Measurements from ENCODE around the gene EPB41L3. TPM values are rescaled to one million over a fixed set of nuclear protein-coding genes. Genes with fewer than 3 reads are reported as not detected.

EPB41L3 gene
- total RNA-seq, 2 experiments from 2014 or later: 0.31 TPM; not detected in 1

DNA sequence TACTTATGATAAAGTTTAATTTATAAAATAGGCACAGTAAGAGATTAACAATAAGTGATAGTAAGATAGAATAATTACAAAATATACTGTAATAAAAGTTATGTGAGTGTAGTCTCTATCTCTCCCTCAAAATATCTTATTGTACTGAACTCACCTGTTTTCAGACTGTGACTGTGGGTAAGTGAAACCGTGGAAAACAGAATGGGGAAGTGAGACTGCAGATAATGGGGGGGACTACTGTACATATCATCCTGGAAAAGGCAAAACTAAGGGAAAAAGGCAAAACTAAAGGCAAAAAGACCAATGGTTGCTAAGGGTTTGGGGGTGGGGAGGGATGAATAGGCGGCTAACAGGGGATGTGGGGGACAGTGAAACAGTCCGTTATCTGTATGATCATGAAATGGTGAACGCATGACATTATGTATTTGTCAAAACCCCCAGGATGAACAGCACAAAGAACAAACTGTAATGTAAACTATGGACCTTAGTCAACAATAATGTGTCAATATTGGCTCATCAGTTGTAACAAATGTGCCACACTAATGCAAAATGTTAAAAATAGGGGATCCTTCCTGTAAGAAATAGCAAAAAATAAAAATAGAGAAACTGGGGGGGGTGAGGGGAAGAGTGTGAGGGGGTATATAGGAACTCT, 93.8 kb downstream of the EPB41L3 start:
- DNase-seq: no peak
- ChIA-PET POLR2A (no interaction called here), CTCF (no interaction called here)
- H3K4me1 Mint-ChIP-seq (ENCODE audit: low read depth): peaks cover 1% of the 10 kb centered on the region
- H3K27ac Mint-ChIP-seq: no peak overlapping the region
- no peak for TF ChIP-seq CTCF (IDR thresholded peaks at IDR 0.05)
- no peak overlapping the region for H3K4me3 Mint-ChIP-seq
- peaks cover 7% of the 10 kb centered on the region for H3K27me3 Mint-ChIP-seq
- H3K9me3 Mint-ChIP-seq: no peaks in the 10 kb centered on the region
- intact Hi-C loops (cut with micrococcal nuclease): no loop called here
- ATAC-seq: no peak
- H3K36me3 Mint-ChIP-seq (ENCODE audit: low read depth): no peaks in the 10 kb centered on the region

- H3K9me3 Mint-ChIP-seq: no peaks in the 10 kb centered on the region
- POLR2A ChIA-PET: no interaction called here
- no peak overlapping the region for H3K4me3 Mint-ChIP-seq
- DNase-seq: no peak
- intact Hi-C loops (cut with micrococcal nuclease): no loop called here
- H3K27ac Mint-ChIP-seq: no peak overlapping the region
- H3K27me3 Mint-ChIP-seq: peaks cover 8% of the 10 kb centered on the region
- no peaks in the 10 kb centered on the region for H3K36me3 Mint-ChIP-seq (ENCODE audit: low read depth)
- CTCF ChIA-PET: no interaction called here
- TF ChIP-seq CTCF (IDR thresholded peaks at IDR 0.05): no peak
- ATAC-seq: no peak
- H3K4me1 Mint-ChIP-seq (ENCODE audit: low read depth): peaks cover 1% of the 10 kb centered on the region
Observed at GRCh38 chr18:5447442-5447841, 96.4 kb downstream of the EPB41L3 start.

DNA sequence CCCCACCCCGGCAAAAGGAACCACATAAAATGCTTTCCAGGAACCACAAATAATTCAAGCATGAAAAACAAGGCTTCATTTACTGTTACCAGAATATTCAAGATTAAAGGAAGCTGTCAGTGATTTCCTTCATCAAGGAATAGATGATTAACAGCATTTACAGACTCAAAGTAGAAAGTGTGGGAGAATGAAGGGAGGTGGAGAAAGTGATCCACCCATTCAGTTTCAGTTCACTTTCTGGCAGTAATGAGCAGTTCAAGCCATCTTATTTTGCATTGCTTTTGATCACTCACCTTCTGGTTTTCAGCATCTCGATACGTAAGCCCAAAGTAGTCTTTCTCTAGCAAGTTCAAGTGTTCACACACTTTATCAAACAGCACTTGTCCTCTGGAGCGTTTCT, 99.0 kb downstream of the EPB41L3 start:
- Mint-ChIP-seq H3K27me3 (peaks cover 5% of the 10 kb centered on the region), H3K4me1 (ENCODE audit: low read depth) (peaks cover 1% of the 10 kb centered on the region), H3K4me3 (no peak overlapping the region), H3K36me3 (ENCODE audit: low read depth) (no peaks in the 10 kb centered on the region), H3K9me3 (no peaks in the 10 kb centered on the region), H3K27ac (no peak overlapping the region)
- CTCF ChIA-PET: no interaction called here
- POLR2A ChIA-PET: no interaction called here
- ATAC-seq: no peak
- no peak for TF ChIP-seq CTCF (IDR thresholded peaks at IDR 0.05)
- intact Hi-C loops (cut with micrococcal nuclease): no loop called here
- DNase-seq: no peak

DNA sequence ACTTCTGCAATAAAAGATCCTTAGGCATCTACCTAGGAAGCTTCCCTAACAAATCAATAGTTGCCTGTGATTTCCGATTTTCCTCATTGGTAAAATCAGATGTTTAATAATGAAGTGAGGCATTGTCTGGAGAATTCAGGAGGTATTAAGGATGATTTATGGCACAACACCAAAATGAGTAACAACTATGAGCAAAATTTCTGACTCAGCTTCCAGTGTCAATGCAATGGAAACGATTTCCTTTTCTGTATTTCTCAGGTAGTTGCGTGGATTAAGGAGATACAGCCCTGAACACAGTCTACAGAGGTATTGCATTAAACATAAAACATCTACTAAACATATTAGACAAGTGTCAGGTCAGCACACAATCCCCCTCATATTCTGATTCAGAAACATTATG, 99.5 kb downstream of the EPB41L3 start:
- H3K4me1 Mint-ChIP-seq (ENCODE audit: low read depth): peaks cover 1% of the 10 kb centered on the region
- POLR2A ChIA-PET: no interaction called here
- intact Hi-C loops (cut with micrococcal nuclease): no loop called here

More for the DNA sequence above, 99.5 kb downstream of the EPB41L3 start:
- Mint-ChIP-seq H3K27ac (no peak overlapping the region), H3K4me3 (no peak overlapping the region), H3K36me3 (ENCODE audit: low read depth) (no peaks in the 10 kb centered on the region), H3K27me3 (peaks cover 4% of the 10 kb centered on the region), H3K9me3 (no peaks in the 10 kb centered on the region)
- no peak for TF ChIP-seq CTCF (IDR thresholded peaks at IDR 0.05)
- DNase-seq: no peak
- ATAC-seq: no peak
- CTCF ChIA-PET: no interaction called here
